Esophagus mucosa (tissue), 1 donor: Measurements from ENCODE around the gene PTPRT. TPM values are rescaled to one million over a fixed set of nuclear protein-coding genes. Genes with fewer than 3 reads are reported as not detected.

ENCODE experiments used
- ATAC-seq: fragments of 200-7000 bp; cut with Tn5 transposase; one replicate; pipeline ENCODE4 v1.9.1; 2020
- total RNA-seq: library from RNA; stranded (reverse); gene quantifications from one replicate; pipeline ENCODE4 v1.2.4, GENCODE V29; 2023
- donor health status: DM: yes; HTN: yes; CAD: no.

PTPRT gene
- total RNA-seq, 1 donor from 2014 or later, result 0.08 TPM

GRCh38 chr20:43096126-43096930 is 93.4 kb downstream of the PTPRT start:
- no peak for ATAC-seq

GRCh38 chr20:43095034-43095433 is 94.7 kb downstream of the PTPRT start:
- no peak for ATAC-seq

- no peak for ATAC-seq
Observed at GRCh38 chr20:43092386-43093088, 97.2 kb downstream of the PTPRT start.

- ATAC-seq, result no peak
Observed at GRCh38 chr20:43068482-43068881, 121.2 kb downstream of the PTPRT start.

- ATAC-seq, result no peak
Observed at GRCh38 chr20:43066125-43066524, 123.6 kb downstream of the PTPRT start.

- no peak for ATAC-seq
Observed at GRCh38 chr20:43065299-43065698, 124.4 kb downstream of the PTPRT start.

GRCh38 chr20:43058077-43058476 is 131.6 kb downstream of the PTPRT start:
- ATAC-seq, result no peak

GRCh38 chr20:43057317-43057716 is 132.4 kb downstream of the PTPRT start:
- ATAC-seq, result no peak

- ATAC-seq, result no peak
Observed at GRCh38 chr20:43055181-43055884, 134.4 kb downstream of the PTPRT start.

GRCh38 chr20:43052532-43052931 is 137.2 kb downstream of the PTPRT start:
- no peak for ATAC-seq

- ATAC-seq, result no peak
Observed at GRCh38 chr20:43046966-43047365, 142.7 kb downstream of the PTPRT start.

- no peak for ATAC-seq
Observed at GRCh38 chr20:43043887-43044286, 145.8 kb downstream of the PTPRT start.

GRCh38 chr20:43040427-43040826 is 149.3 kb downstream of the PTPRT start:
- ATAC-seq, result no peak

- ATAC-seq, result no peak
Observed at GRCh38 chr20:43037605-43038309, 151.9 kb downstream of the PTPRT start.

- ATAC-seq, result no peak
Observed at GRCh38 chr20:43034981-43035724, 154.6 kb downstream of the PTPRT start.

GRCh38 chr20:43032459-43032858 is 157.2 kb downstream of the PTPRT start:
- no peak for ATAC-seq

GRCh38 chr20:43029176-43029575 is 160.5 kb downstream of the PTPRT start:
- ATAC-seq, result no peak

- no peak for ATAC-seq
Observed at GRCh38 chr20:43028470-43028869, 161.2 kb downstream of the PTPRT start.

- no peak for ATAC-seq
Observed at GRCh38 chr20:43023836-43024235, 165.9 kb downstream of the PTPRT start.

GRCh38 chr20:43022568-43022967 is 167.1 kb downstream of the PTPRT start:
- ATAC-seq, result no peak

GRCh38 chr20:43022081-43022480 is 167.6 kb downstream of the PTPRT start:
- ATAC-seq, result no peak
